HepG2 (cell line): Measurements from ENCODE around the gene MYADML2. TPM values are rescaled to one million over a fixed set of nuclear protein-coding genes. Genes with fewer than 3 reads are reported as not detected.

Experiments
- AHDC1 ChIP-seq: sonication (generic); formaldehyde crosslinking; IDR thresholded peaks from 2 replicates; pipeline ENCODE4 v1.5.1; 2020; ENCODE audit warnings: mild to moderate bottlenecking, missing genetic modification reagents, borderline replicate concordance
- ELF4 ChIP-seq: sonication (generic); formaldehyde crosslinking; IDR thresholded peaks from 2 replicates; pipeline ENCODE4 v1.5.0; 2020; ENCODE audit warnings: missing genetic modification reagents, mild to moderate bottlenecking, moderate library complexity, borderline replicate concordance
- EZH2 ChIP-seq: conservative IDR thresholded peaks from 2 replicates; pipeline ENCODE4 v1.6.1; 2012; ENCODE audit warnings: mild to moderate bottlenecking, low read depth, low read length, moderate library complexity
- FOSL2 ChIP-seq: sonication (generic); formaldehyde crosslinking; IDR thresholded peaks from 2 replicates; pipeline ENCODE4 v1.4.0; 2020; ENCODE audit warnings: missing genetic modification reagents
- NBN ChIP-seq: fragments of 450-650 bp; conservative IDR thresholded peaks from 2 replicates; pipeline ENCODE4 v1.6.1; 2017
- NR2F2 ChIP-seq: IDR thresholded peaks from 2 replicates; pipeline ENCODE4 v1.6.1; 2012; ENCODE audit warnings: low read depth, inconsistent platforms, borderline replicate concordance
- PRMT3 ChIP-seq: sonication (generic); formaldehyde crosslinking; IDR thresholded peaks from 2 replicates; pipeline ENCODE4 v1.8.1; 2022; ENCODE audit warnings: low read depth, mild to moderate bottlenecking, moderate library complexity, missing genetic modification reagents, borderline replicate concordance
- SMARCE1 ChIP-seq: fragments of 450-650 bp; IDR thresholded peaks from 2 replicates; pipeline ENCODE4 v1.6.1; 2017; ENCODE audit warnings: borderline replicate concordance
- THAP9 ChIP-seq: sonication (generic); formaldehyde crosslinking; IDR thresholded peaks from 2 replicates; pipeline ENCODE4; 2020; ENCODE audit warnings: missing genetic modification reagents, mild to moderate bottlenecking, borderline replicate concordance
- ZBTB49 ChIP-seq: sonication (generic); formaldehyde crosslinking; IDR thresholded peaks from 2 replicates; pipeline ENCODE4 v1.4.0; 2020; ENCODE audit warnings: missing genetic modification reagents, borderline replicate concordance
- ZC3H4 ChIP-seq: sonication (generic); formaldehyde crosslinking; IDR thresholded peaks from 2 replicates; pipeline ENCODE4 v1.4.0; 2020; ENCODE audit warnings: missing genetic modification reagents, borderline replicate concordance
- ZNF296 ChIP-seq: sonication (generic); formaldehyde crosslinking; conservative IDR thresholded peaks from 2 replicates; pipeline ENCODE4 v1.5.0; 2020; ENCODE audit warnings: mild to moderate bottlenecking, missing genetic modification reagents
- ZNF547 ChIP-seq: sonication (generic); formaldehyde crosslinking; IDR thresholded peaks from 2 replicates; pipeline ENCODE4 v1.5.1; 2020; ENCODE audit warnings: mild to moderate bottlenecking, missing genetic modification reagents
- ZXDC ChIP-seq: sonication (generic); formaldehyde crosslinking; IDR thresholded peaks from 2 replicates; pipeline ENCODE4 v1.5.0; 2020; ENCODE audit warnings: mild to moderate bottlenecking, missing genetic modification reagents
- polyA plus RNA-seq, 8 experiments: library from polyadenylated mRNA; depleted of rRNA in 3 of 8; stranded (reverse) in 7 of 8; unstranded in 1 of 8; fragments of >200 nt; fragmentation: Illumina TruSeq in 4 of 8; extraction: Trizol in 4 of 8; gene quantifications; 2 replicates each; pipeline versions ENCODE4 v1.2.1 to v1.2.3, GENCODE V29; 2011 to 2016; ENCODE audit warnings: low read depth in 4 of 8, missing spikeins in 1 of 8, mixed read lengths in 1 of 8; ENCODE audit not compliant: insufficient read depth in 1 of 8
- total RNA-seq, 5 experiments: library from RNA; depleted of rRNA; stranded (reverse); fragments of >200 nt; fragmentation: Illumina TruSeq; extraction: Trizol; gene quantifications; 2 replicates each; pipeline ENCODE4 v1.2.3, GENCODE V29; 2016; ENCODE audit warnings: low read depth in 1 of 5

Gene MYADML2
- total and polyA plus RNA-seq, 2 of the 13 experiments (the other 11 are each of a cell fraction or from before 2014, with no cell fraction given), result not detected

- TF ChIP-seq FOSL2 (CRISPR knock-in tag) (no peak; the same call in 1 of the 2 replicates), NR2F2 (no peak), ZNF296 (CRISPR knock-in tag) (0 out of 2 replicates have a peak, but pooled peaks have one; percentile 20), NBN (no peak), ZNF547 (peak; percentile 50; the same call in 1 of the 2 replicates), AHDC1 (CRISPR knock-in tag) (no peak), ZBTB49 (CRISPR knock-in tag) (no peak), THAP9 (no peak), ZC3H4 (no peak), SMARCE1 (no peak), EZH2 (no peak), PRMT3 (CRISPR knock-in tag) (no peak), ELF4 (CRISPR knock-in tag) (no peak), ZXDC (CRISPR knock-in tag) (no peak)
These were observed 56.4 kb downstream of the MYADML2 start (continued) for GRCh38 chr17:81890447-81891302.
